H1 (cell line): ENCODE results near the gene CEP104. TPM values are rescaled to one million over a fixed set of nuclear protein-coding genes. Genes with fewer than 3 reads are reported as not detected.

Experiments
- CTCF ChIA-PET: fragments of 300-600 bp; sonication (Branson Sonifier 250); formaldehyde crosslinking; loops from one replicate; lab custom pipeline; 2021; ENCODE audit not compliant: partially characterized antibody; lab: Charles Lee
- POLR2A ChIA-PET: fragments of 300-600 bp; sonication (Branson Sonifier 250); formaldehyde crosslinking; loops from one replicate; lab custom pipeline; 2021; ENCODE audit warnings: inconsistent platforms; ENCODE audit not compliant: partially characterized antibody; lab: Charles Lee
- DNase-seq, 2 experiments: peaks; one replicate each; pipeline versions ENCODE4 v3.0.0 to v3.0.0-alpha.2; 2010 to 2022; ENCODE audit warnings: low spot score in 2 of 2, low read depth in 1 of 2, mixed read lengths in 1 of 2
- FAIRE-seq: peaks from 2 replicates; lab custom pipeline; 2011; peaks lifted over from hg19 to GRCh38; lab: Jason Lieb, UNC
- H2AFZ ChIP-seq: 2 replicates; pipeline ENCODE4 v1.8.1; 2012; ENCODE audit warnings: low read length, inconsistent platforms
- H2AK5ac ChIP-seq: 2 replicates; pipeline ENCODE4 v1.6.1; 2013; ENCODE audit warnings: low read depth, low read length
- H2BK120ac ChIP-seq: replicated peaks from 2 replicates; pipeline ENCODE3; 2013; ENCODE audit warnings: low read depth, low read length, inconsistent platforms
- H2BK12ac ChIP-seq: 2 replicates; pipeline ENCODE4 v1.6.1; 2013; ENCODE audit warnings: low read depth, low read length
- H2BK15ac ChIP-seq: 2 replicates; pipeline ENCODE4 v1.6.1; 2013; ENCODE audit warnings: low read length
- H2BK20ac ChIP-seq: 2 replicates; pipeline ENCODE4 v1.6.1; 2013; ENCODE audit warnings: low read length
- H2BK5ac ChIP-seq: 2 replicates; pipeline ENCODE4 v1.6.1; 2013; ENCODE audit warnings: low read depth, low read length
- H3K14ac ChIP-seq: 2 replicates; pipeline ENCODE4 v1.6.1; 2013; ENCODE audit warnings: inconsistent platforms; ENCODE audit not compliant: insufficient read length
- H3K18ac ChIP-seq: 2 replicates; pipeline ENCODE4 v1.6.1; 2013; ENCODE audit warnings: low read length; ENCODE audit errors: extremely low read depth
- H3K23ac ChIP-seq: 2 replicates; pipeline ENCODE4 v1.6.1; 2013; ENCODE audit warnings: inconsistent platforms; ENCODE audit not compliant: insufficient read length
- H3K23me2 ChIP-seq: 2 replicates; pipeline ENCODE4 v1.6.1; 2013; ENCODE audit warnings: low read depth, low read length
- H3K27ac ChIP-seq: 2 replicates; pipeline ENCODE4 v1.6.1; 2011; ENCODE audit warnings: low read depth, low read length, inconsistent platforms
- H3K27me3 ChIP-seq, 4 experiments: replicated peaks in 1 of 4; 1 replicate in 1 of 4; 2 replicates in 3 of 4; pipeline versions ENCODE4 v1.6.1 to v1.8.1; 2011 to 2013; ENCODE audit warnings: low read length in 3 of 4, mild to moderate bottlenecking in 3 of 4, inconsistent platforms in 2 of 4, mixed read lengths in 2 of 4, moderate library complexity in 1 of 4; ENCODE audit not compliant: control insufficient read depth in 3 of 4, insufficient read depth in 3 of 4; ENCODE audit errors: extremely low read depth in 1 of 4
- H3K36me3 ChIP-seq, 4 experiments: 2 replicates each; pipeline versions ENCODE4 v1.6.1 to v1.8.1; 2011 to 2013; ENCODE audit warnings: mild to moderate bottlenecking in 4 of 4, low read length in 3 of 4, moderate library complexity in 2 of 4, control low read depth in 1 of 4, inconsistent platforms in 1 of 4; ENCODE audit not compliant: insufficient read depth in 4 of 4, control insufficient read depth in 2 of 4
- H3K4ac ChIP-seq: replicated peaks from 2 replicates; pipeline ENCODE3; 2013; ENCODE audit warnings: low read length, low read depth, mixed read lengths, inconsistent platforms; ENCODE audit not compliant: insufficient read length
- H3K4me1 ChIP-seq, 4 experiments: replicated peaks in 1 of 4; 1 replicate in 1 of 4; 2 replicates in 3 of 4; pipeline versions ENCODE4 v1.6.1 to v1.8.1; 2011 to 2013; ENCODE audit warnings: low read length in 3 of 4, inconsistent platforms in 2 of 4, mixed read lengths in 1 of 4; ENCODE audit not compliant: insufficient read depth in 4 of 4, control insufficient read depth in 3 of 4
- H3K4me2 ChIP-seq, 2 experiments: 2 replicates each; pipeline versions ENCODE4 v1.6.1 to v1.8.1; 2011 to 2013; ENCODE audit warnings: low read depth in 2 of 2, low read length in 2 of 2, control low read depth in 1 of 2, inconsistent platforms in 1 of 2, mild to moderate bottlenecking in 1 of 2; ENCODE audit not compliant: insufficient read depth in 1 of 2
- H3K4me3 ChIP-seq, 4 experiments: fragments of 200-600, 300-600 bp in 1 of 4; sonication (generic), shearing (Covaris generic), sonication (Bioruptor Twin) in 1 of 4; 2 replicates each; pipeline versions ENCODE4 v1.5.1 to v1.8.1; 2011 to 2016; ENCODE audit warnings: low read length in 4 of 4, low read depth in 3 of 4, control low read depth in 2 of 4, inconsistent platforms in 2 of 4, mild to moderate bottlenecking in 2 of 4, mixed read lengths in 1 of 4, moderate library complexity in 1 of 4; ENCODE audit not compliant: insufficient read depth in 2 of 4; ENCODE audit errors: extremely low read depth in 1 of 4
- H3K56ac ChIP-seq: replicated peaks from 2 replicates; pipeline ENCODE3; 2013; ENCODE audit warnings: low read depth, mild to moderate bottlenecking, mixed read lengths, low read length, inconsistent platforms; ENCODE audit not compliant: insufficient read length
- H3K79me1 ChIP-seq: 2 replicates; pipeline ENCODE4 v1.6.1; 2013; ENCODE audit warnings: low read depth, low read length, control low read depth
- H3K79me2 ChIP-seq, 2 experiments: 2 replicates each; pipeline versions ENCODE4 v1.6.1 to v1.8.1; 2012 to 2013; ENCODE audit warnings: low read length in 2 of 2, mild to moderate bottlenecking in 2 of 2, inconsistent platforms in 1 of 2; ENCODE audit not compliant: insufficient read depth in 2 of 2, control insufficient read depth in 1 of 2
- H3K9ac ChIP-seq, 4 experiments: replicated peaks in 1 of 4; 1 replicate in 1 of 4; 2 replicates in 3 of 4; pipeline versions ENCODE4 v1.6.1 to v1.8.1; 2011 to 2013; ENCODE audit warnings: low read depth in 3 of 4, low read length in 3 of 4, control low read depth in 2 of 4, mild to moderate bottlenecking in 2 of 4, moderate library complexity in 2 of 4, inconsistent platforms in 1 of 4; ENCODE audit errors: extremely low read depth in 1 of 4
- H3K9me3 ChIP-seq, 2 experiments: 2 replicates each; pipeline versions ENCODE4 v1.6.1 to v1.8.1; 2012 to 2013; ENCODE audit warnings: mild to moderate bottlenecking in 2 of 2, moderate library complexity in 2 of 2, control low read depth in 1 of 2, inconsistent platforms in 1 of 2, low read depth in 1 of 2, low read length in 1 of 2, mixed read lengths in 1 of 2; ENCODE audit not compliant: insufficient read depth in 2 of 2
- H4K20me1 ChIP-seq, 2 experiments: replicated peaks in 1 of 2; 2 replicates each; pipeline versions ENCODE3 to v1.8.1; 2011 to 2013; ENCODE audit warnings: inconsistent platforms in 2 of 2, low read length in 2 of 2, mild to moderate bottlenecking in 1 of 2; ENCODE audit not compliant: insufficient read depth in 2 of 2, control insufficient read depth in 1 of 2
- H4K5ac ChIP-seq: 2 replicates; pipeline ENCODE4 v1.6.1; 2013; ENCODE audit warnings: low read length, low read depth, mixed read lengths, inconsistent platforms; ENCODE audit not compliant: insufficient read length
- H4K8ac ChIP-seq: 2 replicates; pipeline ENCODE4 v1.8.0; 2013; ENCODE audit warnings: mild to moderate bottlenecking, moderate library complexity, low read length, inconsistent platforms; ENCODE audit not compliant: insufficient read depth; ENCODE audit errors: extremely low read depth
- H4K91ac ChIP-seq: replicated peaks from 2 replicates; pipeline ENCODE3; 2013; ENCODE audit warnings: low read length, mixed read lengths, inconsistent platforms; ENCODE audit not compliant: insufficient read length
- TAF1 ChIP-seq: IDR thresholded peaks from 2 replicates; pipeline ENCODE4 v1.6.1; 2011; ENCODE audit warnings: mild to moderate bottlenecking, low read depth, low read length
- WGBS, 2 experiments: shearing (Covaris generic) in 1 of 2; methylation state at CpG; one replicate each; pipeline versions ENCODE4 v1.1.6 to v1.1.7; 2013 to 2015; ENCODE audit warnings: low lambda C conversion rate in 2 of 2, mixed read lengths in 2 of 2, inconsistent platforms in 1 of 2, low coverage in 1 of 2, missing lambda C conversion rate in 1 of 2; ENCODE audit not compliant: insufficient replicate concordance in 2 of 2, insufficient coverage in 1 of 2, insufficient read length in 1 of 2; ENCODE audit errors: extremely low coverage in 1 of 2, missing lambda C conversion rate in 1 of 2; 5-methylcytosine and 5-hydroxymethylcytosine counted together
- polyA plus RNA-seq, 7 experiments: library from polyadenylated mRNA; depleted of rRNA in 3 of 7; stranded (reverse) in 5 of 7; unstranded in 2 of 7; fragments of >200 nt in 5 of 7; fragments of 200-250 nt in 2 of 7; gene quantifications; 1 replicate in 5 of 7; 2 replicates in 1 of 7; 4 replicates in 1 of 7; pipeline versions ENCODE4 v1.2.1 to v1.2.3, GENCODE V29; 2011 to 2013; ENCODE audit warnings: missing spikeins in 2 of 7, mixed read lengths in 2 of 7
- total RNA-seq: library from RNA; stranded (reverse); fragmentation: NEBNext Ultra II Directional; extraction: Animal tissue kit (Norgen Biotek cat#: 25700); gene quantifications from 2 replicates; pipeline ENCODE4 v1.2.1, GENCODE V29; 2021
- TF ChIP-seq, protein P1 (sequence below), 3 experiments: IDR thresholded peaks; 1 replicate in 2 of 3; 2 replicates in 1 of 3; pipeline versions ENCODE4 v1.5.1 to v1.6.1; 2011; ENCODE audit warnings: low read length in 3 of 3, mild to moderate bottlenecking in 3 of 3, inconsistent platforms in 2 of 3, low read depth in 1 of 3, moderate library complexity in 1 of 3; ENCODE audit not compliant: insufficient read depth in 1 of 3; ENCODE audit errors: control extremely low read depth in 1 of 3

Gene CEP104
- total and polyA plus RNA-seq, 2 of the 8 experiments (the other 6 are each of a cell fraction or from before 2014, with no cell fraction given), result 8.0 to 43.9 TPM

DNA sequence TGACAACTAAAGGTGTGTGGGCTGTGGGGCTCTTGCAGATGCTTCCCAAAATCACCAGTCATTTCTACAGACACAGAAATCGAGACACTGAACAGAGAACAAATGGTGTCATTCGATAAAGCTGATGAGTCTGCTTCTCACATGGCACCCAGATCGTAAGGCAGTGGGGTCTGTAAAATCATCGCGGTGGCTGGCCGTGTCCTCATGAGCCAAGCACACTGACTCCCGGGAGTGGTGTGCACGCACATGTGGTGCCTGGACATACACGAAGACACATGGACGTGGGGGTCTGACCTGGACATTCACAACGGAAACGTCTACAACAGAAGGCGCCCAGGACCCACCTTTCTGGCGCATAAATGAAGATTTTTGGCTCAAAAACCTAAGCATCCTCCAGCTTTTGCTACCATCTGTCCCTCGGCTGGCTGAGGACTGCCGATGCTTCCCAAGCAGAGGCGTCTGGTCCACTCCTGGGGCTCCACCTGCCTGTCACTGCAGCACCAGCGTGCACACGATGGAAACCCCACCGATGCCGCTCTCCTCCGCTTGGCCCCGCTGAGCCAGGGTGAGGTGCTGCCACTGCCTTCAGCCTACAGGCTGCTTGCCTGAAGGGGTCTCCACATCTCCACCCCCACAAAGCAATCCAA is 77.6 kb downstream of the CEP104 start:
- CTCF ChIA-PET, result interaction anchor here (0.6 to 1.6 kb wide), 5 partner anchors 8 to 1729 kb away, joined by 3 to 8 read pairs (median 3); no protein-coding TSS in a partner anchor
- no peak overlapping the region for H2AFZ ChIP-seq

More for the DNA sequence above, 77.6 kb downstream of the CEP104 start:
- FAIRE-seq (no peak), DNase-seq (no peak)
- Histone ChIP-seq H3K36me3 (peaks cover 25 to 45% (median 43%) of the 10 kb centered on the region in 4 experiments), H3K4me1 (peaks cover 0 to 18% (median 9%) of the 10 kb centered on the region in 4 experiments; a peak in 6 of 7 replicates), H3K56ac (no peak overlapping the region), H3K27ac (no peak overlapping the region), H3K9ac (no peak overlapping the region), H3K4me2 (no peak overlapping the region), H3K27me3 (no peaks in the 10 kb centered on the region; a peak in 1 of 7 replicates), H3K14ac (no peak overlapping the region), H3K18ac (no peak overlapping the region), H3K79me1 (no peaks in the 10 kb centered on the region; the same call in 1 of the 2 replicates), H4K91ac (no peak overlapping the region), H4K20me1 (peaks cover 10 to 23% of the 10 kb centered on the region in 2 experiments), H3K4me3 (no peak overlapping the region), H2BK15ac (no peak overlapping the region), H3K79me2 (no peaks in the 10 kb centered on the region), H3K9me3 (no peaks in the 10 kb centered on the region), H2BK120ac (no peak overlapping the region), H4K5ac (no peak overlapping the region), H2BK20ac (no peak overlapping the region), H3K23ac (no peak overlapping the region), H2BK12ac (no peak overlapping the region), H4K8ac (no peak overlapping the region), H2BK5ac (no peak overlapping the region), H2AK5ac (no peak overlapping the region), H3K23me2 (no peaks in the 10 kb centered on the region), H3K4ac (no peak overlapping the region)
- TF ChIP-seq TAF1, result no peak
- TF ChIP-seq, protein P1, sequence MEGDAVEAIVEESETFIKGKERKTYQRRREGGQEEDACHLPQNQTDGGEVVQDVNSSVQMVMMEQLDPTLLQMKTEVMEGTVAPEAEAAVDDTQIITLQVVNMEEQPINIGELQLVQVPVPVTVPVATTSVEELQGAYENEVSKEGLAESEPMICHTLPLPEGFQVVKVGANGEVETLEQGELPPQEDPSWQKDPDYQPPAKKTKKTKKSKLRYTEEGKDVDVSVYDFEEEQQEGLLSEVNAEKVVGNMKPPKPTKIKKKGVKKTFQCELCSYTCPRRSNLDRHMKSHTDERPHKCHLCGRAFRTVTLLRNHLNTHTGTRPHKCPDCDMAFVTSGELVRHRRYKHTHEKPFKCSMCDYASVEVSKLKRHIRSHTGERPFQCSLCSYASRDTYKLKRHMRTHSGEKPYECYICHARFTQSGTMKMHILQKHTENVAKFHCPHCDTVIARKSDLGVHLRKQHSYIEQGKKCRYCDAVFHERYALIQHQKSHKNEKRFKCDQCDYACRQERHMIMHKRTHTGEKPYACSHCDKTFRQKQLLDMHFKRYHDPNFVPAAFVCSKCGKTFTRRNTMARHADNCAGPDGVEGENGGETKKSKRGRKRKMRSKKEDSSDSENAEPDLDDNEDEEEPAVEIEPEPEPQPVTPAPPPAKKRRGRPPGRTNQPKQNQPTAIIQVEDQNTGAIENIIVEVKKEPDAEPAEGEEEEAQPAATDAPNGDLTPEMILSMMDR (IDR thresholded peaks at IDR 0.05; ENCODE audit: control extremely low read depth in 1 of 3, insufficient read depth in 1 of 3, low read depth in 1 of 3, low read length in 3 of 3), result peak in 1 of 3 experiments; percentile 35; a peak in 2 of 4 replicates
- WGBS, 2 experiments, result 90% methylated on average over 23 of the region's 23 CpGs; no CpG with 5 or more reads in 1 of the 2 experiments
- POLR2A ChIA-PET, result interaction anchor here (1.0 to 5.8 kb wide), 4 partner anchors 10 to 80 kb away, joined by 3 to 84 read pairs (median 8); partner anchors contain the start of gene LRRC47
